KMS-11 (cell line): ENCODE measurements around the gene GSC2.

Experiments
- H2AFZ ChIP-seq: fragments of 200-600 bp; sonication (generic); 2 replicates; pipeline ENCODE4 v1.6.1; 2016; ENCODE audit warnings: antibody characterized with exemption, mixed run types, low read depth
- H3K27ac ChIP-seq: fragments of 200-600 bp; sonication (generic); 2 replicates; pipeline ENCODE4 v1.6.1; 2016; ENCODE audit warnings: mild to moderate bottlenecking, mixed run types
- H3K27me3 ChIP-seq: fragments of 200-600 bp; sonication (generic); 2 replicates; pipeline ENCODE4 v1.6.1; 2017; ENCODE audit warnings: mild to moderate bottlenecking, low read depth, mixed run types, moderate library complexity; ENCODE audit not compliant: insufficient read depth
- H3K36me3 ChIP-seq: fragments of 200-600 bp; sonication (generic); 2 replicates; pipeline ENCODE4 v1.6.1; 2017; ENCODE audit warnings: mild to moderate bottlenecking, mixed run types; ENCODE audit not compliant: insufficient read depth
- H3K4me1 ChIP-seq: fragments of 200-600 bp; sonication (generic); 2 replicates; pipeline ENCODE4 v1.6.1; 2016; ENCODE audit warnings: mild to moderate bottlenecking, low read depth, mixed run types; ENCODE audit not compliant: poor library complexity, severe bottlenecking
- H3K4me2 ChIP-seq: fragments of 200-600 bp; sonication (generic); 2 replicates; pipeline ENCODE4 v1.7.0; 2016; ENCODE audit warnings: mild to moderate bottlenecking, mixed run types
- H3K4me3 ChIP-seq: fragments of 200-600 bp; sonication (generic); IDR thresholded peaks from 2 replicates; pipeline ENCODE4 v1.6.1; 2017; ENCODE audit warnings: low read depth, low read length, mixed read lengths; ENCODE audit not compliant: insufficient read depth
- H3K79me2 ChIP-seq: fragments of 200-600 bp; sonication (generic); 2 replicates; pipeline ENCODE4 v1.6.1; 2016; ENCODE audit warnings: low read depth, mixed run types; ENCODE audit not compliant: insufficient read depth
- H3K9ac ChIP-seq: fragments of 200-600 bp; sonication (generic); 2 replicates; pipeline ENCODE4 v1.6.1; 2016; ENCODE audit warnings: mild to moderate bottlenecking, mixed run types
- H4K20me1 ChIP-seq: fragments of 200-600 bp; sonication (generic); 2 replicates; pipeline ENCODE4 v1.6.1; 2016; ENCODE audit warnings: mild to moderate bottlenecking, mixed run types; ENCODE audit not compliant: insufficient read depth
- TF ChIP-seq, protein P1 (sequence below): fragments of 200-600 bp; sonication (generic); conservative IDR thresholded peaks from 2 replicates; pipeline ENCODE4 v1.6.1; 2017; ENCODE audit warnings: low read depth, mild to moderate bottlenecking, antibody characterized with exemption, low read length, moderate library complexity, mixed read lengths

The GSC2 gene

GRCh38 chr22:19172213-19173046, 22.3 kb upstream of the GSC2 start:
- Histone ChIP-seq H3K27me3 (peaks cover 4% of the 10 kb centered on the region; the same call in 1 of the 2 replicates), H3K79me2 (peaks cover 25% of the 10 kb centered on the region), H3K9ac (peak overlapping the region; percentile 98), H3K27ac (peak overlapping the region; percentile 78), H2AFZ (peak overlapping the region; percentile 96), H3K36me3 (no peaks in the 10 kb centered on the region), H3K4me3 (no peak overlapping the region), H3K4me2 (peak overlapping the region; percentile 72), H3K4me1 (peaks cover 23% of the 10 kb centered on the region), H4K20me1 (no peaks in the 10 kb centered on the region)
- TF ChIP-seq, protein P1, sequence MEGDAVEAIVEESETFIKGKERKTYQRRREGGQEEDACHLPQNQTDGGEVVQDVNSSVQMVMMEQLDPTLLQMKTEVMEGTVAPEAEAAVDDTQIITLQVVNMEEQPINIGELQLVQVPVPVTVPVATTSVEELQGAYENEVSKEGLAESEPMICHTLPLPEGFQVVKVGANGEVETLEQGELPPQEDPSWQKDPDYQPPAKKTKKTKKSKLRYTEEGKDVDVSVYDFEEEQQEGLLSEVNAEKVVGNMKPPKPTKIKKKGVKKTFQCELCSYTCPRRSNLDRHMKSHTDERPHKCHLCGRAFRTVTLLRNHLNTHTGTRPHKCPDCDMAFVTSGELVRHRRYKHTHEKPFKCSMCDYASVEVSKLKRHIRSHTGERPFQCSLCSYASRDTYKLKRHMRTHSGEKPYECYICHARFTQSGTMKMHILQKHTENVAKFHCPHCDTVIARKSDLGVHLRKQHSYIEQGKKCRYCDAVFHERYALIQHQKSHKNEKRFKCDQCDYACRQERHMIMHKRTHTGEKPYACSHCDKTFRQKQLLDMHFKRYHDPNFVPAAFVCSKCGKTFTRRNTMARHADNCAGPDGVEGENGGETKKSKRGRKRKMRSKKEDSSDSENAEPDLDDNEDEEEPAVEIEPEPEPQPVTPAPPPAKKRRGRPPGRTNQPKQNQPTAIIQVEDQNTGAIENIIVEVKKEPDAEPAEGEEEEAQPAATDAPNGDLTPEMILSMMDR, result no peak

GRCh38 chr22:19169947-19170318, 19.8 kb upstream of the GSC2 start:
- H3K4me3 ChIP-seq, result no peak overlapping the region
- peak overlapping the region; percentile 97; the same call in 1 of the 2 replicates for H3K4me2 ChIP-seq
- no peak overlapping the region for H2AFZ ChIP-seq

GRCh38 chr22:19169002-19169946, 19.2 kb upstream of the GSC2 start:
- Histone ChIP-seq H3K27ac (no peak overlapping the region), H3K9ac (no peak overlapping the region), H3K4me2 (no peak overlapping the region)

More at GRCh38 chr22:19169947-19170318, 19.8 kb upstream of the GSC2 start:
- peaks cover 18% of the 10 kb centered on the region; the same call in 1 of the 2 replicates for H3K27me3 ChIP-seq
- no peaks in the 10 kb centered on the region for H4K20me1 ChIP-seq
- H3K4me1 ChIP-seq, result peaks cover 16% of the 10 kb centered on the region
- H3K79me2 ChIP-seq, result peaks cover 25% of the 10 kb centered on the region
- no peak overlapping the region for H3K9ac ChIP-seq
- no peak overlapping the region for H3K27ac ChIP-seq
- H3K36me3 ChIP-seq, result no peaks in the 10 kb centered on the region
- TF ChIP-seq, protein P1, result no peak

More at GRCh38 chr22:19169002-19169946, 19.2 kb upstream of the GSC2 start:
- no peak overlapping the region for H2AFZ ChIP-seq
- no peaks in the 10 kb centered on the region for H4K20me1 ChIP-seq
- H3K36me3 ChIP-seq, result no peaks in the 10 kb centered on the region
- H3K4me1 ChIP-seq, result peaks cover 16% of the 10 kb centered on the region
- H3K79me2 ChIP-seq, result peaks cover 25% of the 10 kb centered on the region
- H3K4me3 ChIP-seq, result no peak overlapping the region
- TF ChIP-seq, protein P1, result no peak
- peaks cover 18% of the 10 kb centered on the region; the same call in 1 of the 2 replicates for H3K27me3 ChIP-seq
